GM13976 (cell line): Measurements from ENCODE around the gene RALGAPA1.

Experiments used
- DNase-seq: peaks from one replicate; pipeline ENCODE4 v3.0.0; 2012; ENCODE audit warnings: low spot score
- in situ Hi-C: fragments of 300-500 bp; cut with MboI; formaldehyde crosslinking; loops from one replicate; pipeline ENCODE4 v1.12.0; 2022; ENCODE audit warnings: low sequenced_read_pairs, mixed read lengths, inconsistent platforms; ENCODE audit not compliant: unreplicated experiment
- TF ChIP-seq, protein P1 (sequence below): IDR thresholded peaks from 2 replicates; pipeline ENCODE4 v1.5.1; 2012; ENCODE audit warnings: borderline replicate concordance, mild to moderate bottlenecking; ENCODE audit not compliant: insufficient read depth; ENCODE audit errors: extremely low read depth, missing control alignments, control extremely low read depth

The RALGAPA1 gene

DNA sequence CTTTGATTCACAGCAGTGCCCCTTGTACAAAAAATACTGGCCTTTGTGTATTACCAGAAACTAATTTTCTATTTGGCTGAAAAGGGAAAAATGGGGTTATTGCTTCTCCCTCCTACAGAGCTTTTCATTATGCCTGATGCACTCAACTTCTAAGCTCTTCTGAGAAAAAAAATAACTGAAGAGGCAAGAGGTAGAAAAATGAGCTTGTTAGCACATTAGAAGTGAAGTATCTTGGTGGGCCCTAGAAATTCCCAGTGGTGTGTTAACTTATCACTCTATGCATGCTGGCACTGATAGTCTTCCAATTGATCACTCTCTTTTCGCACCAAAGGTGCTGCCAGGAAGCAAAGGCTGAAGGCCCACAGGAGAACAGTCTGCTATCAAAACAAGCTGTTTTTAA lies 258.0 kb downstream of the RALGAPA1 start:
- DNase-seq = no peak
- in situ Hi-C loops = no loop called here
- TF ChIP-seq, protein P1, sequence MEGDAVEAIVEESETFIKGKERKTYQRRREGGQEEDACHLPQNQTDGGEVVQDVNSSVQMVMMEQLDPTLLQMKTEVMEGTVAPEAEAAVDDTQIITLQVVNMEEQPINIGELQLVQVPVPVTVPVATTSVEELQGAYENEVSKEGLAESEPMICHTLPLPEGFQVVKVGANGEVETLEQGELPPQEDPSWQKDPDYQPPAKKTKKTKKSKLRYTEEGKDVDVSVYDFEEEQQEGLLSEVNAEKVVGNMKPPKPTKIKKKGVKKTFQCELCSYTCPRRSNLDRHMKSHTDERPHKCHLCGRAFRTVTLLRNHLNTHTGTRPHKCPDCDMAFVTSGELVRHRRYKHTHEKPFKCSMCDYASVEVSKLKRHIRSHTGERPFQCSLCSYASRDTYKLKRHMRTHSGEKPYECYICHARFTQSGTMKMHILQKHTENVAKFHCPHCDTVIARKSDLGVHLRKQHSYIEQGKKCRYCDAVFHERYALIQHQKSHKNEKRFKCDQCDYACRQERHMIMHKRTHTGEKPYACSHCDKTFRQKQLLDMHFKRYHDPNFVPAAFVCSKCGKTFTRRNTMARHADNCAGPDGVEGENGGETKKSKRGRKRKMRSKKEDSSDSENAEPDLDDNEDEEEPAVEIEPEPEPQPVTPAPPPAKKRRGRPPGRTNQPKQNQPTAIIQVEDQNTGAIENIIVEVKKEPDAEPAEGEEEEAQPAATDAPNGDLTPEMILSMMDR = no peak

DNA sequence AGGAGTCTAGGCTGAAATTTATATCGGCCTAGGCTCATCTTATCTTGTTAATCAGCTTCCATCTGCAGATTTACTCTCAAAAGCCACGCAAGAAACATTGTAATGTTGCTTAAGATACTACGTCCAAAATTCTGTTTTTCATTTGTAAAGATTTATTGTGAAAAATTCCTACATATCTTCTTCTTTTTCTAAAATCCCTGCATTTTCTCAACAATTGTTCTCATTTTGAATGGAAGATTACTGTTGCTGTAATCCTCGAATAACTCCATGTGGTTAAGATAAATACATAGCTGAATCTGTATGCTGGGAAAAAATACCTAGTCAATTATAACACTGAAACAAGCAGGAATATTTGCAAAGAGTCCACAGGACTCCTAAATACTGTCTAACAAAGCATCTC lies 259.5 kb downstream of the RALGAPA1 start:
- DNase-seq = no peak
- TF ChIP-seq, protein P1 = no peak
- in situ Hi-C loops = no loop called here

DNA sequence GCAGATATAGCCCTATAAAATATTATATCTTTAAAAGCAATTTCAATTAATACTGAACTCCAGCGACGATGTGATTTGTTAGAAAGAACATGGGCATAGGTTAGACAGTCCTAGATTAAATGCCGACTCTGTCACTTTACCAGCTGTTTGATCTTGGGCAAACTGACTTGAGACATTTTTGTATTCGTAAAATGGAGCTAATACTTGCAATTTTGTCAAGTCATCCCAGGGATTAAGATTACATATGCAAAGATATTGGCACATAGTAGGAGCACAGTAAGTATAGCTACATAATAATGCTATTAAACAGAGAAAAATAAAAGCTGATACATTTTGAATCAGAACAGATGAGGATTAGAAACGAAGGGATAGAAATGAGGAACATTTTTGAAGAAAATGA lies 266.1 kb downstream of the RALGAPA1 start:
- in situ Hi-C loops = no loop called here

DNA sequence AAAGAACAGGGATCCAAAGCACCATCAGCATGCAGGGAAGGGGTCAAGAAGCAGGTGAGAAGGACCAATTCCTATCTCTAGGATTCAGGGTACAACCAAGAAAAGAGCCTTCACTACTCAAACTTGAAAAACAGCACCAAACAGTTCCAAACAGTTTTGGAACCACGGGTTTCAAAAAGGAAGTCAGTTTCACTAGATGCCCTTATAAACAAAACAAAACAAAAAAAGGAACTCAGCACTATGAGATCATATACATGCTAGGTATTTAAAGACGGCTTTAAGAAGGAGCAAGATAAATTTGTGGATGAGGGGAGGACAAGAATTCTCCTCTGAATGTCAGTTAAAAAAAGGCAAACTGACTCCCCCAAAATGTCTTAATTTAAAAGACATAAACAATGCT lies 269.1 kb downstream of the RALGAPA1 start:
- in situ Hi-C loops = no loop called here
- DNase-seq = peak; percentile 17
- TF ChIP-seq, protein P1 = no peak

More for the DNA sequence above, 266.1 kb downstream of the RALGAPA1 start:
- TF ChIP-seq, protein P1 = no peak
- no peak for DNase-seq

DNA sequence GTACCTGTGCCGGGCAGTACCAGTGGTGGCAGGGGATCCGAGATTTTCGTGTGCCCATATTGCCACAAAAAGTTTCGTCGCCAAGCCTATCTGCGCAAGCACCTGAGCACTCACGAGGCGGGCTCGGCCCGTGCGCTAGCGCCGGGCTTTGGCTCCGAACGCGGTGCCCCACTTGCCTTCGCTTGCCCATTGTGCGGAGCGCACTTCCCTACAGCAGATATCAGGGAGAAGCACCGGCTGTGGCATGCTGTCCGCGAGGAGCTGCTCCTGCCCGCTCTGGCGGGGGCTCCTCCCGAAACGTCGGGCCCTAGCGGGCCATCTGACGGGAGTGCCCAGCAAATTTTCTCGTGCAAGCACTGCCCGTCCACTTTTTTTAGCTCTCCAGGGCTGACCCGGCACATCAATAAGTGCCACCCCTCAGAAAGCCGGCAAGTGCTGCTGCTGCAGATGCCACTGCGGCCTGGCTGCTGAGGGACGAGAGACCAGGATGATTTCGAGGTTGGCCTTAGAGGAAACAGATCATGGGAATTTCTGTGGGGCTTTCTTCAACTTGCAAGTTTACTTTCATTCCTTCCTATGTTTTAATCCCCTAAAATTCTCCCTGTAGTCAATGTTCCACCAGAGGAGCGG lies 273.5 kb downstream of the RALGAPA1 start:
- in situ Hi-C loops = no loop called here
- TF ChIP-seq, protein P1 = no peak
- peak; percentile 21 for DNase-seq

DNA sequence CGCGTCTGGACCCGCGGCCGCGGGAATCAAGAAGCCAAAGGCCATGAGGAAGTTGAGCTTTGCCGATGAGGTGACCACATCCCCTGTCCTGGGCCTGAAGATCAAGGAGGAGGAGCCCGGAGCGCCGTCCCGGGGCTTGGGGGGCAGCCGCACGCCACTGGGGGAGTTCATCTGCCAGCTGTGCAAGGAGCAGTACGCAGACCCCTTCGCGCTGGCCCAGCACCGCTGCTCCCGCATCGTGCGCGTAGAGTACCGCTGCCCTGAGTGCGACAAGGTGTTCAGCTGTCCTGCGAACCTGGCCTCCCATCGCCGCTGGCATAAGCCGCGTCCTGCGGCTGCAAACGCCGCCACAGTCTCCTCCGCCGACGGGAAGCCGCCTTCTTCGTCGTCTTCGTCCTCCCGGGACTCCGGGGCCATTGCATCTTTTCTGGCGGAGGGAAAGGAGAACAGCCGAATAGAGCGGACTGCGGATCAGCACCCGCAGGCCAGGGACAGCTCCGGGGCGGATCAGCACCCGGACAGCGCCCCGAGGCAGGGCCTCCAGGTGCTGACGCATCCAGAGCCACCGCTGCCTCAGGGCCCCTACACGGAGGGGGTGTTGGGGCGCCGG lies 274.1 kb downstream of the RALGAPA1 start:
- in situ Hi-C loops = no loop called here
- TF ChIP-seq, protein P1 = no peak

More for the DNA sequence above, 274.1 kb downstream of the RALGAPA1 start:
- peak; percentile 90 for DNase-seq
